Measurements from ENCODE around the gene RAX2. TPM values are rescaled to one million over a fixed set of nuclear protein-coding genes. Genes with fewer than 3 reads are reported as not detected.

The RAX2 gene
- total and polyA plus RNA-seq, 2 donors (not counting 3 experiments of a cell fraction or from before 2014, with no cell fraction given): not detected

DNA sequence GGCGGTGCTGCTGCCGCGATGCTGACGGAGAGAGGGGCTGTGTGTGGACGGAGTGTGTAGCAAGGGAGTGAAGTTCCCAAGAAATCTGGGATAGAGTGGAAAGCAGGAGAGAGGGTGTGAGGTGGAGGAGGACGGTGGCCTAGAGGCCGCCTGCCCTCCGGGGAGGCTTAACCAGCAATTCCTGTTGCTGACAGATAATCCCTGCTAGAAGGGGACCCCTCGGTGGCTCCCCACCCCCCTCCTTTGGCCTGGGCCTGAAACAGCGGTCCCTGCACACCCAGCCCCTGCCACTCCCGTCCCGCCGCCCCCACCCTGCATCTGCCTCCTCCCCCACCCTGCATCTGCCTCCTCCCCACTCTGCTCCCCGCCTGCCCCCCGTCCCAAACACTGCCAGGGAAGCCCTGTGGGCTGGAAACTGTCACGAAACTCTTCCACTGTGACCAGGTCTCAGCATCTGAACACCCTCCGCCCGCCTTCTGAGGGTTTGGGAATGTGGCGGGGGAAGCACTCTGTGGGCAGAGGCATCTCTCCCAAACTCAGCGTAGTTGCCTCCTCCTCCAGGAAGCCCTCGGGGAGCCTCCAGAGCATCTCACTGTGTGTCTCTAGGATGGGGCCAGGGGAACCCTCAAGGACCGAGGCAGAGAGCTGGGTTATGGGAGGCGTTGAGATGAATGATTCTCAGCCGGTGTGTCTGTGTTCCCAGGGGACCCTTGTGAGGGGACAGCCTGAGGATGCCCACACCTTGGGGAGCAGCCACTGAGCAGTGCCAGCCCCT lies 31.3 kb upstream of the RAX2 start:
- H3K4me1 ChIP-seq (ENCODE audit: control insufficient read depth, extremely low read depth, insufficient read depth, low read length): no peaks in the 10 kb centered on the region
- no peaks in the 10 kb centered on the region for H3K79me2 ChIP-seq (ENCODE audit: control insufficient read depth, insufficient read depth, low read length)
- BruUV-seq (replicated peaks): no TSS peak
- no peak overlapping the region for H3K27ac ChIP-seq (ENCODE audit: insufficient read depth, low read depth, low read length)
- H3K4me2 ChIP-seq (ENCODE audit: insufficient read depth, low read length): no peak overlapping the region
- no peak for DNase-seq (ENCODE audit: low read depth, low spot score)
- CTCF ChIA-PET: no interaction called here
- TF ChIP-seq EZH2 (IDR thresholded peaks at IDR 0.05; ENCODE audit: borderline replicate concordance, low read depth, low read length, severe bottlenecking) (no peak), POLR2A (IDR thresholded peaks at IDR 0.05; ENCODE audit: low read depth, low read length) (no peak), GATA2 (IDR thresholded peaks at IDR 0.05; ENCODE audit: insufficient read depth, insufficient read length, low read depth, low read length) (no peak), POLR2AphosphoS5 (IDR thresholded peaks at IDR 0.05; ENCODE audit: insufficient read depth, low read depth, low read length) (no peak), JUN (IDR thresholded peaks at IDR 0.05; ENCODE audit: borderline replicate concordance, insufficient read depth, insufficient read length, low read depth) (no peak), CTCF (IDR thresholded peaks at IDR 0.05; ENCODE audit: extremely low read depth in 1 of 2, insufficient read depth in 1 of 2, low read depth in 1 of 2, low read length in 2 of 2) (no peak), FOS (IDR thresholded peaks at IDR 0.05; ENCODE audit: borderline replicate concordance, insufficient read depth, low read length) (no peak), MYC (IDR thresholded peaks at IDR 0.05; ENCODE audit: low read depth, low read length) (no peak)
- TF ChIP-seq, protein P1, sequence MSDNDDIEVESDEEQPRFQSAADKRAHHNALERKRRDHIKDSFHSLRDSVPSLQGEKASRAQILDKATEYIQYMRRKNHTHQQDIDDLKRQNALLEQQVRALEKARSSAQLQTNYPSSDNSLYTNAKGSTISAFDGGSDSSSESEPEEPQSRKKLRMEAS (IDR thresholded peaks at IDR 0.05; ENCODE audit: insufficient read depth, insufficient read length): no peak
- intact Hi-C loops (cut with micrococcal nuclease): no loop called here
- no peak for FAIRE-seq
- no peak overlapping the region for H3K4me3 ChIP-seq (replicated peaks in 1 of 3; ENCODE audit: insufficient read depth in 1 of 3, low read depth in 1 of 3, low read length in 3 of 3)
- no peaks in the 10 kb centered on the region for H3K36me3 ChIP-seq (ENCODE audit: control insufficient read depth in 2 of 2, extremely low read depth in 1 of 2, insufficient read depth in 2 of 2, low read length in 2 of 2)
- no peaks in the 10 kb centered on the region for H4K20me1 ChIP-seq (replicated peaks; ENCODE audit: control insufficient read depth, extremely low read depth, insufficient read depth, low read length)
- H3K9ac ChIP-seq (replicated peaks; ENCODE audit: extremely low read depth, insufficient read depth, low read length): no peak overlapping the region
- dilution Hi-C loops (cut with MboI; ENCODE audit: extremely low pct_ligation_motif_present, low sequenced_read_pairs): no loop called here
- POLR2A ChIA-PET: no interaction called here
- H3K27me3 ChIP-seq (ENCODE audit: control insufficient read depth in 2 of 2, insufficient read depth in 2 of 2, low read length in 2 of 2): peaks cover 19 to 20% of the 10 kb centered on the region in 2 experiments
- no peak overlapping the region for H2AFZ ChIP-seq (ENCODE audit: low read depth, low read length)
- H3K9me1 ChIP-seq (replicated peaks; ENCODE audit: control insufficient read depth, extremely low read depth, insufficient read depth, low read length): no peaks in the 10 kb centered on the region
- no peaks in the 10 kb centered on the region for H3K9me3 ChIP-seq (replicated peaks; ENCODE audit: control insufficient read depth, insufficient read depth, low read length)
